WTC11 (cell line): ENCODE measurements around the gene OR6N1.

Experiments used
- IRF2 ChIP-seq: sonication (generic); formaldehyde crosslinking; IDR thresholded peaks from 2 replicates; pipeline ENCODE4 v1.8.0; 2022; ENCODE audit warnings: low read depth, missing genetic modification reagents, borderline replicate concordance
- JUN ChIP-seq: sonication (generic); formaldehyde crosslinking; IDR thresholded peaks from 2 replicates; pipeline ENCODE4 v1.8.0; 2023; ENCODE audit warnings: mild to moderate bottlenecking, missing genetic modification reagents
- SMAD3 ChIP-seq: sonication (generic); formaldehyde crosslinking; IDR thresholded peaks from 2 replicates; pipeline ENCODE4 v1.8.0; 2022; ENCODE audit warnings: missing genetic modification reagents, mild to moderate bottlenecking, borderline replicate concordance
- TF ChIP-seq, protein P1 (sequence below): fragments of 200-600 bp; IDR thresholded peaks from 2 replicates; pipeline ENCODE4 v1.8.0; 2022; ENCODE audit warnings: antibody characterized with exemption

GRCh38 chr1:158794247-158794646, 22.3 kb upstream of the OR6N1 start:
- TF ChIP-seq JUN (CRISPR knock-in tag) (no peak), IRF2 (CRISPR knock-in tag) (no peak), SMAD3 (CRISPR knock-in tag) (no peak)
- TF ChIP-seq, protein P1, sequence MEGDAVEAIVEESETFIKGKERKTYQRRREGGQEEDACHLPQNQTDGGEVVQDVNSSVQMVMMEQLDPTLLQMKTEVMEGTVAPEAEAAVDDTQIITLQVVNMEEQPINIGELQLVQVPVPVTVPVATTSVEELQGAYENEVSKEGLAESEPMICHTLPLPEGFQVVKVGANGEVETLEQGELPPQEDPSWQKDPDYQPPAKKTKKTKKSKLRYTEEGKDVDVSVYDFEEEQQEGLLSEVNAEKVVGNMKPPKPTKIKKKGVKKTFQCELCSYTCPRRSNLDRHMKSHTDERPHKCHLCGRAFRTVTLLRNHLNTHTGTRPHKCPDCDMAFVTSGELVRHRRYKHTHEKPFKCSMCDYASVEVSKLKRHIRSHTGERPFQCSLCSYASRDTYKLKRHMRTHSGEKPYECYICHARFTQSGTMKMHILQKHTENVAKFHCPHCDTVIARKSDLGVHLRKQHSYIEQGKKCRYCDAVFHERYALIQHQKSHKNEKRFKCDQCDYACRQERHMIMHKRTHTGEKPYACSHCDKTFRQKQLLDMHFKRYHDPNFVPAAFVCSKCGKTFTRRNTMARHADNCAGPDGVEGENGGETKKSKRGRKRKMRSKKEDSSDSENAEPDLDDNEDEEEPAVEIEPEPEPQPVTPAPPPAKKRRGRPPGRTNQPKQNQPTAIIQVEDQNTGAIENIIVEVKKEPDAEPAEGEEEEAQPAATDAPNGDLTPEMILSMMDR = no peak
